H1 (cell line): ENCODE results near the gene OR52B6. TPM values are rescaled to one million over a fixed set of nuclear protein-coding genes. Genes with fewer than 3 reads are reported as not detected.

ENCODE experiments used
- CTCF ChIA-PET: fragments of 300-600 bp; sonication (Branson Sonifier 250); formaldehyde crosslinking; loops from one replicate; lab custom pipeline; 2021; ENCODE audit not compliant: partially characterized antibody; lab: Charles Lee
- POLR2A ChIA-PET: fragments of 300-600 bp; sonication (Branson Sonifier 250); formaldehyde crosslinking; loops from one replicate; lab custom pipeline; 2021; ENCODE audit warnings: inconsistent platforms; ENCODE audit not compliant: partially characterized antibody; lab: Charles Lee
- DNase-seq, 2 experiments: peaks; one replicate each; pipeline versions ENCODE4 v3.0.0 to v3.0.0-alpha.2; 2010 to 2022; ENCODE audit warnings: low spot score in 2 of 2, low read depth in 1 of 2, mixed read lengths in 1 of 2
- FAIRE-seq: peaks from 2 replicates; lab custom pipeline; 2011; peaks lifted over from hg19 to GRCh38; lab: Jason Lieb, UNC
- H2AFZ ChIP-seq: 2 replicates; pipeline ENCODE4 v1.8.1; 2012; ENCODE audit warnings: low read length, inconsistent platforms
- H2AK5ac ChIP-seq: 2 replicates; pipeline ENCODE4 v1.6.1; 2013; ENCODE audit warnings: low read depth, low read length
- H2BK120ac ChIP-seq: replicated peaks from 2 replicates; pipeline ENCODE3; 2013; ENCODE audit warnings: low read depth, low read length, inconsistent platforms
- H2BK12ac ChIP-seq: 2 replicates; pipeline ENCODE4 v1.6.1; 2013; ENCODE audit warnings: low read depth, low read length
- H2BK15ac ChIP-seq: 2 replicates; pipeline ENCODE4 v1.6.1; 2013; ENCODE audit warnings: low read length
- H2BK20ac ChIP-seq: 2 replicates; pipeline ENCODE4 v1.6.1; 2013; ENCODE audit warnings: low read length
- H2BK5ac ChIP-seq: 2 replicates; pipeline ENCODE4 v1.6.1; 2013; ENCODE audit warnings: low read depth, low read length
- H3K14ac ChIP-seq: 2 replicates; pipeline ENCODE4 v1.6.1; 2013; ENCODE audit warnings: inconsistent platforms; ENCODE audit not compliant: insufficient read length
- H3K18ac ChIP-seq: 2 replicates; pipeline ENCODE4 v1.6.1; 2013; ENCODE audit warnings: low read length; ENCODE audit errors: extremely low read depth
- H3K23ac ChIP-seq: 2 replicates; pipeline ENCODE4 v1.6.1; 2013; ENCODE audit warnings: inconsistent platforms; ENCODE audit not compliant: insufficient read length
- H3K23me2 ChIP-seq: 2 replicates; pipeline ENCODE4 v1.6.1; 2013; ENCODE audit warnings: low read depth, low read length
- H3K27ac ChIP-seq: 2 replicates; pipeline ENCODE4 v1.6.1; 2011; ENCODE audit warnings: low read depth, low read length, inconsistent platforms
- H3K27me3 ChIP-seq, 4 experiments: replicated peaks in 1 of 4; 1 replicate in 1 of 4; 2 replicates in 3 of 4; pipeline versions ENCODE4 v1.6.1 to v1.8.1; 2011 to 2013; ENCODE audit warnings: low read length in 3 of 4, mild to moderate bottlenecking in 3 of 4, inconsistent platforms in 2 of 4, mixed read lengths in 2 of 4, moderate library complexity in 1 of 4; ENCODE audit not compliant: control insufficient read depth in 3 of 4, insufficient read depth in 3 of 4; ENCODE audit errors: extremely low read depth in 1 of 4
- H3K36me3 ChIP-seq, 4 experiments: 2 replicates each; pipeline versions ENCODE4 v1.6.1 to v1.8.1; 2011 to 2013; ENCODE audit warnings: mild to moderate bottlenecking in 4 of 4, low read length in 3 of 4, moderate library complexity in 2 of 4, control low read depth in 1 of 4, inconsistent platforms in 1 of 4; ENCODE audit not compliant: insufficient read depth in 4 of 4, control insufficient read depth in 2 of 4
- H3K4ac ChIP-seq: replicated peaks from 2 replicates; pipeline ENCODE3; 2013; ENCODE audit warnings: low read length, low read depth, mixed read lengths, inconsistent platforms; ENCODE audit not compliant: insufficient read length
- H3K4me1 ChIP-seq, 4 experiments: replicated peaks in 1 of 4; 1 replicate in 1 of 4; 2 replicates in 3 of 4; pipeline versions ENCODE4 v1.6.1 to v1.8.1; 2011 to 2013; ENCODE audit warnings: low read length in 3 of 4, inconsistent platforms in 2 of 4, mixed read lengths in 1 of 4; ENCODE audit not compliant: insufficient read depth in 4 of 4, control insufficient read depth in 3 of 4
- H3K4me2 ChIP-seq, 2 experiments: 2 replicates each; pipeline versions ENCODE4 v1.6.1 to v1.8.1; 2011 to 2013; ENCODE audit warnings: low read depth in 2 of 2, low read length in 2 of 2, control low read depth in 1 of 2, inconsistent platforms in 1 of 2, mild to moderate bottlenecking in 1 of 2; ENCODE audit not compliant: insufficient read depth in 1 of 2
- H3K4me3 ChIP-seq, 4 experiments: fragments of 200-600, 300-600 bp in 1 of 4; sonication (generic), shearing (Covaris generic), sonication (Bioruptor Twin) in 1 of 4; 2 replicates each; pipeline versions ENCODE4 v1.5.1 to v1.8.1; 2011 to 2016; ENCODE audit warnings: low read length in 4 of 4, low read depth in 3 of 4, control low read depth in 2 of 4, inconsistent platforms in 2 of 4, mild to moderate bottlenecking in 2 of 4, mixed read lengths in 1 of 4, moderate library complexity in 1 of 4; ENCODE audit not compliant: insufficient read depth in 2 of 4; ENCODE audit errors: extremely low read depth in 1 of 4
- H3K56ac ChIP-seq: replicated peaks from 2 replicates; pipeline ENCODE3; 2013; ENCODE audit warnings: low read depth, mild to moderate bottlenecking, mixed read lengths, low read length, inconsistent platforms; ENCODE audit not compliant: insufficient read length
- H3K79me1 ChIP-seq: 2 replicates; pipeline ENCODE4 v1.6.1; 2013; ENCODE audit warnings: low read depth, low read length, control low read depth
- H3K79me2 ChIP-seq, 2 experiments: 2 replicates each; pipeline versions ENCODE4 v1.6.1 to v1.8.1; 2012 to 2013; ENCODE audit warnings: low read length in 2 of 2, mild to moderate bottlenecking in 2 of 2, inconsistent platforms in 1 of 2; ENCODE audit not compliant: insufficient read depth in 2 of 2, control insufficient read depth in 1 of 2
- H3K9ac ChIP-seq, 4 experiments: replicated peaks in 1 of 4; 1 replicate in 1 of 4; 2 replicates in 3 of 4; pipeline versions ENCODE4 v1.6.1 to v1.8.1; 2011 to 2013; ENCODE audit warnings: low read depth in 3 of 4, low read length in 3 of 4, control low read depth in 2 of 4, mild to moderate bottlenecking in 2 of 4, moderate library complexity in 2 of 4, inconsistent platforms in 1 of 4; ENCODE audit errors: extremely low read depth in 1 of 4
- H3K9me3 ChIP-seq, 2 experiments: 2 replicates each; pipeline versions ENCODE4 v1.6.1 to v1.8.1; 2012 to 2013; ENCODE audit warnings: mild to moderate bottlenecking in 2 of 2, moderate library complexity in 2 of 2, control low read depth in 1 of 2, inconsistent platforms in 1 of 2, low read depth in 1 of 2, low read length in 1 of 2, mixed read lengths in 1 of 2; ENCODE audit not compliant: insufficient read depth in 2 of 2
- H4K20me1 ChIP-seq, 2 experiments: replicated peaks in 1 of 2; 2 replicates each; pipeline versions ENCODE3 to v1.8.1; 2011 to 2013; ENCODE audit warnings: inconsistent platforms in 2 of 2, low read length in 2 of 2, mild to moderate bottlenecking in 1 of 2; ENCODE audit not compliant: insufficient read depth in 2 of 2, control insufficient read depth in 1 of 2
- H4K5ac ChIP-seq: 2 replicates; pipeline ENCODE4 v1.6.1; 2013; ENCODE audit warnings: low read length, low read depth, mixed read lengths, inconsistent platforms; ENCODE audit not compliant: insufficient read length
- H4K8ac ChIP-seq: 2 replicates; pipeline ENCODE4 v1.8.0; 2013; ENCODE audit warnings: mild to moderate bottlenecking, moderate library complexity, low read length, inconsistent platforms; ENCODE audit not compliant: insufficient read depth; ENCODE audit errors: extremely low read depth
- H4K91ac ChIP-seq: replicated peaks from 2 replicates; pipeline ENCODE3; 2013; ENCODE audit warnings: low read length, mixed read lengths, inconsistent platforms; ENCODE audit not compliant: insufficient read length
- BRCA1 ChIP-seq: IDR thresholded peaks from 2 replicates; pipeline ENCODE4 v1.6.1; 2012; ENCODE audit warnings: low read depth, low read length, improper control_type of control experiment
- CBX5 ChIP-seq: fragments of 300-800, 300-1000 bp; sonication (generic); IDR thresholded peaks from 2 replicates; pipeline ENCODE4 v1.7.1; 2016; ENCODE audit warnings: antibody characterized with exemption, low read length, low read depth
- CEBPB ChIP-seq: IDR thresholded peaks from 2 replicates; pipeline ENCODE4 v1.6.1; 2012; ENCODE audit warnings: low read depth, low read length
- EGR1 ChIP-seq: IDR thresholded peaks from 2 replicates; pipeline ENCODE4 v1.6.1; 2011; ENCODE audit warnings: low read depth, low read length, borderline replicate concordance
- EP300 ChIP-seq, 2 experiments: IDR thresholded peaks; 1 replicate in 1 of 2; 2 replicates in 1 of 2; pipeline ENCODE4 v1.6.1; 2011 to 2012; ENCODE audit warnings: low read depth in 2 of 2, low read length in 2 of 2, mild to moderate bottlenecking in 2 of 2, borderline replicate concordance in 1 of 2, inconsistent platforms in 1 of 2, moderate library complexity in 1 of 2
- FOSL1 ChIP-seq: IDR thresholded peaks from 2 replicates; pipeline ENCODE4 v1.6.1; 2011; ENCODE audit warnings: mild to moderate bottlenecking, low read depth, low read length, moderate library complexity; ENCODE audit not compliant: insufficient read depth
- KDM1A ChIP-seq: fragments of 200-600, 300-600 bp; sonication (generic); IDR thresholded peaks from 2 replicates; pipeline ENCODE4 v1.7.1; 2016; ENCODE audit warnings: mild to moderate bottlenecking, low read length, borderline replicate concordance
- MAFK ChIP-seq: IDR thresholded peaks from 2 replicates; pipeline ENCODE4 v1.6.1; 2012; ENCODE audit warnings: low read depth, mild to moderate bottlenecking, improper control_type of control experiment, low read length
- NANOG ChIP-seq: IDR thresholded peaks from 2 replicates; pipeline ENCODE4 v1.6.1; 2011; ENCODE audit warnings: low read length, low read depth, mild to moderate bottlenecking, inconsistent platforms; ENCODE audit not compliant: insufficient read depth, poor library complexity, severe bottlenecking
- SIRT6 ChIP-seq: IDR thresholded peaks from one replicate; pipeline ENCODE4 v1.7.1; 2012; ENCODE audit warnings: low read length, inconsistent platforms
- SP2 ChIP-seq: IDR thresholded peaks from 2 replicates; pipeline ENCODE4 v1.6.1; 2012; ENCODE audit warnings: mild to moderate bottlenecking, low read length, inconsistent platforms
- SP4 ChIP-seq: IDR thresholded peaks from 2 replicates; pipeline ENCODE4 v1.6.1; 2012; ENCODE audit warnings: low read length, inconsistent platforms
- TEAD4 ChIP-seq: IDR thresholded peaks from 2 replicates; pipeline ENCODE4 v1.6.1; 2012; ENCODE audit warnings: low read depth, low read length, inconsistent platforms, mixed read lengths
- WGBS, 2 experiments: shearing (Covaris generic) in 1 of 2; methylation state at CpG; one replicate each; pipeline versions ENCODE4 v1.1.6 to v1.1.7; 2013 to 2015; ENCODE audit warnings: low lambda C conversion rate in 2 of 2, mixed read lengths in 2 of 2, inconsistent platforms in 1 of 2, low coverage in 1 of 2, missing lambda C conversion rate in 1 of 2; ENCODE audit not compliant: insufficient replicate concordance in 2 of 2, insufficient coverage in 1 of 2, insufficient read length in 1 of 2; ENCODE audit errors: extremely low coverage in 1 of 2, missing lambda C conversion rate in 1 of 2; 5-methylcytosine and 5-hydroxymethylcytosine counted together
- polyA plus RNA-seq, 7 experiments: library from polyadenylated mRNA; depleted of rRNA in 3 of 7; stranded (reverse) in 5 of 7; unstranded in 2 of 7; fragments of >200 nt in 5 of 7; fragments of 200-250 nt in 2 of 7; gene quantifications; 1 replicate in 5 of 7; 2 replicates in 1 of 7; 4 replicates in 1 of 7; pipeline versions ENCODE4 v1.2.1 to v1.2.3, GENCODE V29; 2011 to 2013; ENCODE audit warnings: missing spikeins in 2 of 7, mixed read lengths in 2 of 7
- total RNA-seq: library from RNA; stranded (reverse); fragmentation: NEBNext Ultra II Directional; extraction: Animal tissue kit (Norgen Biotek cat#: 25700); gene quantifications from 2 replicates; pipeline ENCODE4 v1.2.1, GENCODE V29; 2021
- TF ChIP-seq, protein P1 (sequence below): IDR thresholded peaks from 2 replicates; pipeline ENCODE4 v1.6.1; 2012; ENCODE audit warnings: low read length, inconsistent platforms

OR52B6 gene
- total and polyA plus RNA-seq, 2 of the 8 experiments (the other 6 are each of a cell fraction or from before 2014, with no cell fraction given) = not detected

- Histone ChIP-seq H3K4me2 (no peak overlapping the region), H3K27ac (no peak overlapping the region), H3K56ac (no peak overlapping the region), H3K18ac (no peak overlapping the region), H4K20me1 (no peaks in the 10 kb centered on the region), H2BK5ac (no peak overlapping the region), H3K14ac (no peak overlapping the region), H4K8ac (no peak overlapping the region), H3K4me3 (no peak overlapping the region), H3K23ac (no peak overlapping the region), H3K9me3 (no peaks in the 10 kb centered on the region), H2BK120ac (no peak overlapping the region), H3K27me3 (no peaks in the 10 kb centered on the region), H3K4ac (no peak overlapping the region), H2BK15ac (no peak overlapping the region), H4K91ac (no peak overlapping the region), H2BK20ac (no peak overlapping the region), H3K79me2 (no peaks in the 10 kb centered on the region), H3K4me1 (no peaks in the 10 kb centered on the region), H3K23me2 (no peaks in the 10 kb centered on the region), H3K9ac (no peak overlapping the region), H3K79me1 (no peaks in the 10 kb centered on the region), H2AFZ (no peak overlapping the region), H2AK5ac (no peak overlapping the region), H2BK12ac (no peak overlapping the region), H4K5ac (no peak overlapping the region), H3K36me3 (no peaks in the 10 kb centered on the region)
- 94% methylated on average over 1 of the region's 1 CpG; no CpG with 5 or more reads in 1 of the 2 experiments for WGBS, 2 experiments
- POLR2A ChIA-PET = no interaction called here
- no peak for FAIRE-seq
- DNase-seq = no peak
- CTCF ChIA-PET = no interaction called here
- no peak for TF ChIP-seq NANOG
- no peak for TF ChIP-seq TEAD4
- no peak for TF ChIP-seq EGR1
- TF ChIP-seq SIRT6 = no peak
- no peak for TF ChIP-seq KDM1A
- TF ChIP-seq BRCA1 = no peak
- TF ChIP-seq EP300 (IDR thresholded peaks at IDR 0.05; ENCODE audit: borderline replicate concordance in 1 of 2, low read depth in 2 of 2, low read length in 2 of 2) = no peak
- TF ChIP-seq CEBPB = no peak
- TF ChIP-seq MAFK = no peak
- TF ChIP-seq, protein P1, sequence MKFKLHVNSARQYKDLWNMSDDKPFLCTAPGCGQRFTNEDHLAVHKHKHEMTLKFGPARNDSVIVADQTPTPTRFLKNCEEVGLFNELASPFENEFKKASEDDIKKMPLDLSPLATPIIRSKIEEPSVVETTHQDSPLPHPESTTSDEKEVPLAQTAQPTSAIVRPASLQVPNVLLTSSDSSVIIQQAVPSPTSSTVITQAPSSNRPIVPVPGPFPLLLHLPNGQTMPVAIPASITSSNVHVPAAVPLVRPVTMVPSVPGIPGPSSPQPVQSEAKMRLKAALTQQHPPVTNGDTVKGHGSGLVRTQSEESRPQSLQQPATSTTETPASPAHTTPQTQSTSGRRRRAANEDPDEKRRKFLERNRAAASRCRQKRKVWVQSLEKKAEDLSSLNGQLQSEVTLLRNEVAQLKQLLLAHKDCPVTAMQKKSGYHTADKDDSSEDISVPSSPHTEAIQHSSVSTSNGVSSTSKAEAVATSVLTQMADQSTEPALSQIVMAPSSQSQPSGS = no peak
- TF ChIP-seq FOSL1 = no peak
- no peak for TF ChIP-seq SP4
- no peak for TF ChIP-seq CBX5
- TF ChIP-seq SP2 = no peak
Observed at GRCh38 chr11:5547982-5548381, 32.7 kb upstream of the OR52B6 start.
